Endometrial microvascular endothelial cells (primary cell): ENCODE results near the gene OR2AE1. TPM values are rescaled to one million over a fixed set of nuclear protein-coding genes. Genes with fewer than 3 reads are reported as not detected.
"Not testable (repeated sequence)": the region's sequence is repeated elsewhere in the genome, so short reads cannot be mapped to it uniquely, and the experiment has no call there.

Source experiments
- in situ Hi-C: cut with HindIII; loops from 2 replicates; pipeline ENCODE4 v1.10.0; 2017; ENCODE audit warnings: low sequenced_read_pairs, low pct_unique_long_range_greater_than_20kb; ENCODE audit errors: inconsistent ontology term
- total RNA-seq: library from RNA; depleted of rRNA; stranded (reverse); fragments of >200 nt; gene quantifications from one replicate; pipeline ENCODE4 v1.2.3, GENCODE V29; 2015; ENCODE audit errors: inconsistent ontology term

The OR2AE1 gene, protein sequence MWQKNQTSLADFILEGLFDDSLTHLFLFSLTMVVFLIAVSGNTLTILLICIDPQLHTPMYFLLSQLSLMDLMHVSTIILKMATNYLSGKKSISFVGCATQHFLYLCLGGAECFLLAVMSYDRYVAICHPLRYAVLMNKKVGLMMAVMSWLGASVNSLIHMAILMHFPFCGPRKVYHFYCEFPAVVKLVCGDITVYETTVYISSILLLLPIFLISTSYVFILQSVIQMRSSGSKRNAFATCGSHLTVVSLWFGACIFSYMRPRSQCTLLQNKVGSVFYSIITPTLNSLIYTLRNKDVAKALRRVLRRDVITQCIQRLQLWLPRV
- total RNA-seq = not detected

DNA sequence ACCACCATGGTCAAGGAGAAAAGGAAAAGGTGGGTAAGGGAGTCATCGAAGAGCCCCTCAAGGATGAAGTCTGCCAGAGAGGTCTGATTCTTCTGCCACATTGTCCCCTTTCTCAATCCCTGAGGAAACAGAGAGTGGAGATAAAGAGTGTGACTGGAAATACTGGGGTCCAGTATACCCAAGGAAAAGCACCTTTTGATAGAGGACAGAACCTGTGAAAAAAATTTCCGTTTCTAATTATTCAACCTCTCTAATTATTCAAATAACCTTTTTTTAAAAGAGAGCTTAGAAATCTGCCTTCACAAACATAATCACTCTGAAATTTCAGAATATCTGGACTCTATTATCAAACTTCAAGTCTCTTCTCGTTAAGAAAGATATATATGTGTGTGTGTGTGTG lies at the start of gene OR2AE1:
Gene OR2AE1, minus strand, starts transcription at position 101 of the 400 bp plus-strand sequence. Its CDS starts 0 bp downstream, at position 101.
- in situ Hi-C loops = no loop called here

DNA sequence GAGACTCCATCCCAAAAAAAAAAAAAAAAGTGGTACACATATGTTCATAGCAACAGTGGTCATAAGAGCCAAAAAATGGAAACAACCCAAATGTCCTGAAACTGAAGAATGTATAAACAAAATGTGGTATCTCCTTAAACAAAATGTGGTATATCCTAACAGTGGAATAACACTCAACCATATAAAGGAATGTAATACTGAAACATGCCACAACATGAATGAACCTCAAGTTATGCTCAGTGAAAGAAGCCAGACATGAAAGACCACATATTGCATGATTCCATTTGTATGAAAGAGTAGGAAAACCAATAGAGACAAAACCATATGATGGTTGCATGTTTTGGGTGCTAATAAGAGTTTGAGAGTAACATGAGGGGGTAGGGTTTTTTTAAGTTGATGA lies 49.5 kb upstream of the OR2AE1 start:
- in situ Hi-C loops = no loop called here

DNA sequence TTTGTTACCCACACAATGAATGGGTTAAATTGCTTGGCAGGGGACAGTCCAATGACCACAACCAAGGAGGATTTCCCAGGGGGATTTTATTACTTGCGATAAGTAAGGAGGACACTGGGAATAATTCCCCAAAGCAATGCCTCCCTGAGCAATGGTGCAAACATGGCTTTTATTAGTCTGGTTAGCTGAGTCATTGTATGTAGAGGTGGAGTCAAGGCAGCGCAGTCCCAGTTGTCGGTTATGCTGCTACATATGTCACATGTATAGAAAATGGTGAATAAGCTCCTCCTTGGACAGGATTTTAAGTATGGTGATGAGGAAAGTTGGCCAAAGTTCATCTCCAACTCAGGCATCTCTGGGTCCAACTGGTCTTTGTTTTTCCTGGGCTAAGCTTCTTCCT lies 46.4 kb upstream of the OR2AE1 start:
- in situ Hi-C loops = no loop called here

DNA sequence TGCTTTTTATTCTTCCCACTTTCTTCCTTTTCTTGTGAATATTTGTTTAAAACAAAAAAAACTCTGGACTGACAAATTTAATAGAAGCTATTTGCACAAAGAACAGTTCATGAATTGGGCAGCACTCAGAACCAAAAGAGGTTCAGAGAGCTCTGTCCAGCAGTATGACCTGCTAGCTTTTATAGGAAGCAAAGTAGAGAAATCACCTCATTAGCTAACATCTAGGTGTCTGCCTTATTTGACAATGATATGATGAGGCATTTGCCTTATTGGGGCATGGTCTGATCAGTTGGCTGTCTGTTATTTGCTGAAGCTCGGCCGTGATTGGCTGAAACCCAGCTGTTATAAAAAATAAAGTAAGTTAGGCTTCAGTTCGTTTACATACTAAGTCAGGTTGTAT lies 43.3 kb upstream of the OR2AE1 start:
- in situ Hi-C loops = no loop called here

DNA sequence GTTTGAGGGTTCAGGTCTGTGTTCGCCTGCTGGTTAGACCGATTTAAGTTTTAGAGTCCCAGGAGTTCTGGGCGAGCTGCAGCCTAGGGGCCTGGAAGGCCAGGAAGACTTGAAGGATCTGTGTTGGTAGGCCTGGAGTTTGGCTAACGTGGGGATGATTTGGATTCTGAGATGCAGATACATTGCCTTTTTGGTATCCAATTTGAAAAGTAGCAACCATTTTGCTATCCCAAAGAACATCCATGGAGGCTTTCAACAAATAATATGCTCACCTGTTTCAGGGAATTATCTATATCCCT lies 42.9 kb upstream of the OR2AE1 start:
- in situ Hi-C loops = no loop called here

DNA sequence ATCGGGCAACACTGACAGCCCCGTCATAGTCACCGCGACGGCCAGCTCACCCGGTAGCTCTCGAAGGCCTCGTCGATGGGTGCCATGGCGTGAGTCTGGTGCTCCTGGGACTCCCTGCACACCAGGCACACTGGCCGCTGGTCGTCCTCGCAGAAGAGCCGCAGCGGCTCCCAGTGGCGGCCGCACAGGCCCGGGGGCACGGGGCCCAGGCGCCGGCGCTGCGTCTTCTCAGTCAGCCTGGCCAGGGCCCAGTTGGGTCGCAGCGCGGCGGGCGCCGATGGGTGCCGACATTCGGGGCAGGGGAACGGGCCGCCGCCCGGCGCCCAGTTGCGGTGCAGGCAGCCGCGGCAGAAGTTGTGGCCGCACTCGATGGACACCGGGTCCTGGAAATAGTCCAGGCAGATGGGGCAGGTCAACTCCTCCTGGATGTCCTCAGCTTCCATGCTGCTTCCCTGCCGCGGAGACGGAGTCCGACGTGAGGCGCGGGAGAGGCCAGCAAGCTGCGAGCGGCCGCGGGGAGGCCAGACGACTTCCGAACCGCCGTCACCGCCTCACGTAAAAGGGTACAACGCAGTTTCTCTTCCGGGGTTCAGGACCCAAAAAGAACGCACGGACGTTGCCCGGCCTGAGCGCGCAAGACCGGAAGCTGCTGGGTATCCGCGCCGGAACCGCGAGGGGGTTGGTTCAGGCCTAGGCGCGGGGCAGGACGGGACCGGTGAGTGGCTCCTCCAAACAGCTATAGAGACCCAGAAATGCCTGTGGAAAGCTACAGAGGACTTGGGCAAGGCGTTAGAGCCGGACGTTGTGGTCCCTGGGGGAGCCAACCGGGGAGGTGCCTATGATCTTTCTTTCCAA lies 42.4 kb upstream of the OR2AE1 start, which contains the start of gene TRIM4:
Gene TRIM4, minus strand, starts transcription at position 572 of the 855 bp plus-strand sequence. Its CDS starts 129 bp downstream, at position 443.
- in situ Hi-C loops = no loop called here

DNA sequence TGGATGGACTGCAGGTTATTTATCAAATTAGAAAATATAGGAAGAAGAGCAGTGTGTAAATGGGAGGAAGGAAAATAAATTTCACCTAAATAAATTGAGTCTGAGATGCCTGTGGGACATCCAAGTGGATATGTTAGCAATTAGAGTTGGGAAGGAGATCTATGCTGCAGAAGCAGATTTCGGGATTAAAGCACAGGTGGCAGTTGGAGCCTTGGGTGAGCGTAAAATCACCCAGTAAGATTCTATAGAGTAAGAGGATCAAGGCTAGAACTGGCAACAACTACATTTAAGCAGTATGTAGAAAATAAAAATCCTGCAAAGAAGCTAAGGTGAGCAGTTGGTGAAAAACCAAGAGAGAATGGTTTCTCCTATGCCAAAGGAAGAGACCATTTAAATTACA lies 34.1 kb upstream of the OR2AE1 start:
- in situ Hi-C loops = no loop called here

DNA sequence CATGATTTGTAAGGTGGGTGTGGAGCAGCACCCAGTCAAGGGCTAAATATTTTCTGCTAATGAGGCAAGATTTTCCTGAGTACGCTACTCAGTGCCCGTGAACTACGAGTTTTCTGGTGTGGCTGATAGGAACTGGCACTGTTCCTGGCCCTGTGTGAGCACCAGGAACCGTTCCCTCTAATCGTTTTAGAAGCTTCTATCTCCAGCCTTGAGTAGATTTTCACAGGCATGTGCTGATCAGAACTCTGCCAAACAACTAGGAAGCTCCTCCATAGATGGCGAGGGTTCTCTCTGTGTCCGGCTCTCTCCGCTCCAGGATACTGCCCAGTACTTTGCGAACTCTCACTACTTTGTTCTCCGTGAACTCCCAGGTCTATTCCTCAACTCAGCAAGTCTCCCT lies 24.7 kb upstream of the OR2AE1 start:
- in situ Hi-C loops = no loop called here

DNA sequence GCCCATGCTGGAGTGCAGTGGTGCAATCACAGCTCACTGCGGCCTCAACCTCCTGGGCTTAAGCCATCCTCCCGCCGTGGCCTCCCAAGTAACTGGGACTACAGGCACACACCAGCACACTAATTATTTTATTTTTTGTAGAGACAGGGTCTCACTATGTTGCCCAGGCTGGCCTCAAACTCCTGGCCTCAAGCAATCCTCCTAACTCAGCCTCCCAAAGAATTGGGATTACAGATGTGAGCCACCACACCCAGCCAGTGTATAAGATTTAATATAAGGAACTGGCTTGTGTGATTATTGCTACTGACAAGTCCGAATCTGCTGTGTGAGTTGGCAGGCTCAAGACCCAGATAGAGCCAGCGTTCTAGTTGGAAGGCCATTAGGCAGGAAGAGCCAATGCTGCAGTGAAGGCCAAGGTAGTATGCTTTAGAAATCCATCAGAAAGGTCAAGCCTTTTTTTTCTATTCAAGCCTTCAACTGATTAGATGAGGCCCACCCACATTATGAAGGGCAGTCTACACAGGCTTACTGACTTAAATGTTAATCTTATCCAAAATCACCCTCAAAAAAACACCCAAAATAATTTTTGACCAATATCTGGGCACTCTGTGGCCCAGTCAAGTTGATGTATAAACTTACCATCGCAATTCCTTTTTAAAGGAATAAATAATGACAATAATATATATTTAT lies 23.1 kb upstream of the OR2AE1 start:
- in situ Hi-C loops = no loop called here

DNA sequence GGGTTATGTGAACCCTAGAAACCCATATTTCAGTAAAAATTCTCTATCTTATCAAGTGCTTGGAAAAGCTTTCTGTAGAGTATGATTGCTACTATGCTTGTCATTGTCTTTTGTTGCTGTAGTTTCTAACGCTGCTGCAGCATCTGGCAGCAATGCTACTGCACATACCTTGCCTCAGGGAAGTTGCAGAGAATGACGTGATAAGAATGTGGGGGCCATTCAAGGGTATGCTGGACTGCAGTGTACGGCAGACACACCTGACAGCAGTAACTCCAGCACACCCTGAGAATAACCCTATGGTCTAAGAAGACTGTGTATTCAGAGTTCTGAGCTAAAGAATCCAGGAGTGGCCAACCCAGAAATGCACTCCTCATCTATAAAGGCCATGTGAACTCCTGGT lies 22.0 kb upstream of the OR2AE1 start:
- in situ Hi-C loops = no loop called here

DNA sequence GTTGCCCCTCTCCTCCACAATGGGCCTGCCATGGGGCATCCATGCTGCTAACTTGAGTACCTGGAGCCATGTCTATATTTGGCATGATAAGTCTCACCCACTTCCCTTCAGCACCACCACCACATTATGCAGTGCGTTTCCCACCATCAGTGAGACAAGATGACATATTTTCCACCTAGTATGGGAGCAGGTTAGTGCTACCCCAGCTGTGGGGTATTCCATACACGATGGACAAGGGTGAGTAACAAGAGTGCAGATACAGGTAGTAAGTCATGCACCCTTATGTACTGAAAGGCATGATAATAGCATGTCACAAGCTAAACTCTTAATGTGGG lies 21.2 kb upstream of the OR2AE1 start:
- in situ Hi-C loops = no loop called here

DNA sequence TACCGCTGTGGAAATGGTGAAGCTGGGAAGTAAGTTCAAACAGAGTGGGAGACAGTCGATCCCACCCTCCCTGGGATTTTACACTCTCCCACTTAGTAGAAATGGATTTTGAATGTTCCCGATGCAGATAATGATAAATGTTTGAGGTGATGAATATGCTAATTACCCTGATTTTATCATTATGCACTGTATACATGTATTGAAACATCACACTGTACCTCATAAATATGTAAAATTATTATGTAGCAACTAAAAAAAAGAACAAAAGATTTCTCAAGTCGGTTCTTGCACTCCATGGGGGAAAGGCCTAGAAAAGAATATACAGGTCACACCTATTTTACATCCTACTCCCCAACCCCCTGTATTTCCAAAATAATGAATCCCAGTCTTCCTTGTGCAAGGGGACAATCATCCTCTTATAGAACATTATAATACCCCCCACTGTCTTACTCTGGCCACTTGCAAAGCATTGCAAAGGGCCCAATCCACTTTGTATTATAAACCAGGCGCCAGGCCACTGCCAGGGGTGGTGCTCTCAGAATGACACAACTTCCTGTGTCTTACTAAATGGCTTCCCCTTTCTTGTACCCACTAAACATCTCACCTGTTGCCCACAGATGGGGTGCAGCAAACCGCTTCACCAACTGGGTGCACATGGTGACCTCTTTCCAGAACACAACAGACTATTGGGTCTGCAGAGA lies 20.6 kb upstream of the OR2AE1 start:
- in situ Hi-C loops = no loop called here

DNA sequence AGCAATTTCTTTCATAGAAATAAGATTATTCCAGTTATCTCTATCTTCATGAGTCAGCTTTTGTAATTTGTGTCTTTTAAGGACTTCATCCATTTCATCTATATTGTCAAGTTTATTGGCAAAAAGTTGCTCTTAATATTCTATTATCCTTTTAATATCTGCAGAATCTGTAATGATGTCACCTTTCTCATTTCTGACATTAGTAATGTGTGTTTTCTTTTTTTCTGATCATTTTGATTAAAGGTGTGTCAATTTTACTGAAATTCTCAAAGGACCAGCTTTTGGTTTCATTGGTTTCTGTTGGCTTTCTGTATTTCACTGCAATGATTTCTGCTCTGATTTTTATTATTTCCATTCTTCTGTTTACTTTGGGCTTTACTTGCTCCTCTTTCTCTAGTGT lies 17.9 kb upstream of the OR2AE1 start:
- in situ Hi-C loops = no loop called here

DNA sequence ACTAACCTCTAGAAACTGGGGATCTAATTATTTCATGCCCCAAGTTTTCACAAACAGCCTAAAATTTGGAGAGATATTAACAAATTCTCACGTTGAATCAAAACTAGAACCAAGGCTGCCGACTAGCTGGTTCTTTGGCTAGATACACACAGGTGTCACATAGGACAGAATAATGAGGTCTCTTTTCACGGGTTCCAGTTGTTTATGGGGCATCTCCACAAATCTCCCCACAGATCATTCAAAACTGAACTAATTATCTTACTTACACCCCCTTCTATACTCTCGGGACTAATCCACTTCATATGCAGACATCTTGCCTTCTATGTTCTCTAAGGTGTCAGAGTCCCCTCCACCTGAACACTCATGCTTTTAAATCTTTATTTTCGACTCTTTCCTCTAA lies 16.4 kb upstream of the OR2AE1 start:
- in situ Hi-C loops = no loop called here

DNA sequence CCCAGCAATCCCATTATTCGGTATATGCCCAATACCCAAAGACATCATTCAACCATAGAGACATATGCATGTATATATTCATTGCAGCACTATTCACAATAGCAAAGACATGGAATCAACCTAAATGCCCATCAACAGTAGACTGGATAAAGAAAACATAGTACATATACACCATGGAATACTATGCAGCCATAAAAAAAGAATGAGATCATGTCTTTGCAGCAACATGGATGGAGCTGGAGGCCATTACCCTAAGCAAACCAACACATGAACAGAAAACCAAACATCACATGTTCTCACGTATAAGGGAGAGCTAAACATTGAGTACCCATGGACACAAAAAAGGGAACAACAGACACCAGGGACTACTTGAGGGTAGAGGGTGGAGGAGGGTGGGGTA lies 13.5 kb upstream of the OR2AE1 start:
- in situ Hi-C loops = not testable (repeated sequence)

DNA sequence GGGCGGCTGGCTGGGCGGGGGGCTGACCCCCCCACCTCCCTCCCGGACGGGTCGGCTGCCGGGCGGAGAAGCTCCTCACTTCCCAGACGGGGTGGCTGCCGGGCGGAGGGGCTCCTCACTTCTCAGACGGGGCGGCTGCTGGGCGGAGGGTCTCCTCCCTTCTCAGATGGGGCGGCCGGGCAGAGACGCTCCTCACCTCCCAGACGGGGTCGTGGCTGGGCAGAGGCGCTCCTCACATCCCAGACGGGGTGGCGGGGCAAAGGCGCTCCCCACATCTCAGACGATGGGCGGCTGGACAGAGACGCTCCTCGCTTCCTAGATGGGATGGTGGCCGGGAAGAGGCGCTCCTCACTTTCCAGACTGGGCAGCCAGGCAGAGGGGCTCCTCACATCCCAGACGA lies 11.5 kb upstream of the OR2AE1 start:
- in situ Hi-C loops = not testable (repeated sequence)

DNA sequence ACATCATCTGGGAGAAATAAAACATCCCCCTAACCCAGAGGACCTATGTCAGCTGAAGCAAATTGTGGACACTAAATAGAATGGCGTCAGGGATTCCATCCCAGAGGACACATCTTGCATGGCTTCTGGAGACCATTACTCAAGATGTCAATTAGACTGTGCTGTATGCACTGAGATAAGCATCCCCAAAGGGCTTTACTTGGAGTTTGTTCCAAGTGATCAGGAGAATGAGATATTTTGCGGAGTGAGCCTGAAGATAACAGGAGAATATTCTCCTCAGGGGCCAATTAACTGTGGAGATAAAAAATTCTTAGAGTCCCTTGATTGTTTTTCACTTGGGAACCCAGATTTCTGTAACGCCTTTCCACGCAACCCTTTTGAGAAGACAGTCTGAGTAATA lies 4.5 kb upstream of the OR2AE1 start:
- in situ Hi-C loops = no loop called here

DNA sequence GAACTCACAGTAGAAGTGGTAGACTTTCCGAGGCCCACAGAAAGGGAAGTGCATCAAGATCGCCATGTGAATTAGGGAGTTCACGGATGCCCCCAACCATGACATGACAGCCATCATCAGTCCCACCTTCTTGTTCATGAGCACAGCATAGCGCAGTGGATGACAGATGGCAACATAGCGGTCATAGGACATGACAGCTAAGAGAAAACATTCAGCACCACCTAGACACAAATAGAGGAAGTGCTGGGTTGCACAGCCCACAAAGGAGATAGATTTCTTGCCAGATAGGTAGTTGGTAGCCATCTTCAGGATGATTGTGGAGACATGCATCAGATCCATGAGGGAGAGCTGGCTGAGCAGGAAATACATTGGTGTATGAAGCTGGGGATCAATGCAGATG lies 342 bp downstream of the OR2AE1 start:
- in situ Hi-C loops = no loop called here

DNA sequence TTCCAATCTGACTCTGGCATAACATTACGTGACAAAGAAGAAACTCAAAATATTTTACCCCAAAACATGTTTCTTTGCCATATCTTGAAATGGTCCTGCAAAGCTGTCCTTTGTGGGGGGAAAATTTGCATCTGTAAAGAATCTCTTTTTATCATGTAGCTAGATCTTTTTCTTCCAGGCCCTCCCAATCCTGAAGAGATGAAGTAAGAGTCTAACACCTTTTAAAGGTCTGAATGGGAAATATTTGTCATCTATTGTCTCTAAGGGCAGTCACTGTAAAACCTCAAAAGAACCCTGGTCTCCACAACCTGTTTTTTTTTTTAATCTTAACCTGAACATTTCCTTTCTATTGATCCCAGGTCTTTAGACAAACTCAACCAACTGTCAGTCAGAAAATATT lies 8.6 kb downstream of the OR2AE1 start:
- in situ Hi-C loops = no loop called here
